ENCODE measurements around the gene ARHGEF37. TPM values are rescaled to one million over a fixed set of nuclear protein-coding genes. Genes with fewer than 3 reads are reported as not detected.

Gene ARHGEF37
- total RNA-seq, 4 donors from 2014 or later, result 36.4 to 76.5 (median 59.0) TPM

GRCh38 chr5:149657324-149657723 is 76.0 kb downstream of the ARHGEF37 start:
- intact Hi-C loops (cut with DNase I; ENCODE audit: low total_unique reads), result no loop called here
- no peak overlapping the region for H3K4me3 ChIP-seq (ENCODE audit: low read depth, poor library complexity, severe bottlenecking)
- no peak for DNase-seq (ENCODE audit: low spot score in 2 of 2)
- WGBS, 2 donors, result 81 to 89% methylated on average over 2 of the region's 2 CpGs
- TF ChIP-seq CTCF (IDR thresholded peaks at IDR 0.05) (no peak), POLR2A (IDR thresholded peaks at IDR 0.05) (no peak)

DNA sequence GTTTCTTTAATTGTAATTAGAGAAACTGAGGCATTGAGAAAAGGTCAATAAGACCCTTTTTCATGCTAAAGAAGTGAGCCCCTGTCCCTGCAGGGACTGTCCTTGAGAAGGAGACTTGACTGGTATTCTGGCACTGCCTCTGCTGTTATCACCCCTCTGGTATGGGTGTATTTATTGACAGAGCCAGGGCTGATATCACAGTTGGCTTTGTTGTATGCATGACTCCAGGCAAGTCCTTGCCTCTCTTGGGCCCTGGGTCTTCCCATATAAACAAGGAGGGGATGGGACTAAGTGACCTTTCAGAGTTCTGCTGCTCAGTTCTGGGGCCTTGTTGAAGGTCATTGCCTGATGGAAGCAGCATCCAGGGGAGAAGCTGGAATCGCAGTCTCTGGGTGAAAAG is 77.0 kb downstream of the ARHGEF37 start:
- no peak for DNase-seq (ENCODE audit: low spot score in 2 of 2)
- no peak overlapping the region for H3K4me3 ChIP-seq (ENCODE audit: low read depth, poor library complexity, severe bottlenecking)
- intact Hi-C loops (cut with DNase I; ENCODE audit: low total_unique reads), result no loop called here
- TF ChIP-seq POLR2A (IDR thresholded peaks at IDR 0.05) (no peak), CTCF (IDR thresholded peaks at IDR 0.05) (no peak)
- 83 to 90% methylated on average over 1 of the region's 1 CpG for WGBS, 2 donors

- intact Hi-C loops (cut with DNase I; ENCODE audit: low total_unique reads), result no loop called here
- no peak for DNase-seq (ENCODE audit: low spot score in 2 of 2)
- TF ChIP-seq POLR2A (IDR thresholded peaks at IDR 0.05) (no peak), CTCF (IDR thresholded peaks at IDR 0.05) (no peak)
- 45 to 47% methylated on average over 1 of the region's 1 CpG for WGBS, 2 donors
- H3K4me3 ChIP-seq (ENCODE audit: low read depth, poor library complexity, severe bottlenecking), result no peak overlapping the region
Observed at GRCh38 chr5:149664083-149664482, 82.8 kb downstream of the ARHGEF37 start.

GRCh38 chr5:149664666-149665415 is 83.5 kb downstream of the ARHGEF37 start:
- no peak for DNase-seq (ENCODE audit: low spot score in 2 of 2)
- H3K4me3 ChIP-seq (ENCODE audit: low read depth, poor library complexity, severe bottlenecking), result no peak overlapping the region
- TF ChIP-seq CTCF (IDR thresholded peaks at IDR 0.05), result no peak
- no peak for TF ChIP-seq POLR2A (IDR thresholded peaks at IDR 0.05)
- intact Hi-C loops (cut with DNase I; ENCODE audit: low total_unique reads), result no loop called here
- WGBS, 2 donors, result 84 to 87% methylated on average over 11 of the region's 11 CpGs

DNA sequence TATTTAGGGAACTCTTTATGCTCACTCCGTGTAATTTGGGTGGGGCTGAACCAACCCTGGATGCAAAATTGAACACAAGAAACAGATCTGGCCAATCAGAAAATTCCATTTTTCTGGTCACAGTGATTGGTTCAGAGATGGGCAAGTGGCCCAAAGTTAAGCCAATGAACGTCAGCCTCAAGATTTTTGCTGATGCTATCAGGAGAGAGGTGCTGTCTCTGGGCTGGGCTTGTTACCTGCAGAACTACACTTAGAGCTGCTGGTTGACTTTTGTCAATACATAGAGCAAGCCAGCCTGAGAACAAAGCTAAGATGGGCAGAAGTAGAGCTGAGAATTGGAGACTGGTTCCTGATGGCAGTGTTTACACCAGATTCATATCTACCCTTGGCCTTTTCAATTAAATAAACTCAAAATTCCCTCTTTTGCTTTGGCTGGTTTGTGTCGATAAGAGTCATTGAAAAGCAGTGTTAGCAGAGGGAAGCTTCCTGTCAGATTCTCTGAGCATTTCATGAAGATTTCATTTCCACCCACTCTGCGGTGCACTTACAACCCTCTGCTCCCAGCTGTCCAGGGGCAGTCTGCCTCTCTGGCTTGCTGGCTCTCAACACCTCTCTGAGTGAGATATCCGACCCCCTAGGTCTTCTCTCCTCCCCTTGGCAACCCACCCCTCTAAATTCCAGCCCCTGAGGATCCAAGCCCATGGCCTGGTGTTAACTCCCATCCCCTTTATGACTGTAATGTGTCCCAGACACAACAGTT is 84.3 kb downstream of the ARHGEF37 start:
- H3K4me3 ChIP-seq (ENCODE audit: low read depth, poor library complexity, severe bottlenecking), result no peak overlapping the region
- TF ChIP-seq CTCF (IDR thresholded peaks at IDR 0.05), result no peak
- no peak for TF ChIP-seq POLR2A (IDR thresholded peaks at IDR 0.05)
- WGBS, 2 donors, result 67 to 71% methylated on average over 5 of the region's 5 CpGs
- intact Hi-C loops (cut with DNase I; ENCODE audit: low total_unique reads), result no loop called here
- no peak for DNase-seq (ENCODE audit: low spot score in 2 of 2)
